Neural progenitor cell (in vitro differentiated cells): ENCODE measurements around the gene KCNQ1. TPM values are rescaled to one million over a fixed set of nuclear protein-coding genes. Genes with fewer than 3 reads are reported as not detected.

Source experiments
- DNase-seq: peaks from one replicate; pipeline ENCODE4 v3.0.0-alpha.2; 2016; ENCODE audit warnings: low spot score
- H2AFZ ChIP-seq: fragments of 200-600 bp; sonication (generic); replicated peaks from 2 replicates; pipeline ENCODE4 v1.6.1; 2016; ENCODE audit warnings: antibody characterized with exemption
- H3F3A ChIP-seq: fragments of 200-600 bp; sonication (generic); 2 replicates; pipeline ENCODE4 v1.6.1; 2016; ENCODE audit warnings: antibody characterized with exemption, low read depth
- H3K27ac ChIP-seq: fragments of 200-600 bp; sonication (generic); 2 replicates; pipeline ENCODE4 v1.5.1; 2016; ENCODE audit warnings: mild to moderate bottlenecking
- H3K27me3 ChIP-seq: fragments of 200-600 bp; sonication (generic); 2 replicates; pipeline ENCODE4 v1.6.1; 2016; ENCODE audit warnings: mild to moderate bottlenecking, moderate library complexity
- H3K36me3 ChIP-seq: fragments of 200-600 bp; sonication (generic); 2 replicates; pipeline ENCODE4 v1.5.1; 2016
- H3K4me1 ChIP-seq: fragments of 200-600 bp; sonication (generic); 2 replicates; pipeline ENCODE4 v1.6.1; 2016; ENCODE audit warnings: mixed run types
- H3K4me2 ChIP-seq: fragments of 200-600 bp; sonication (generic); 2 replicates; pipeline ENCODE4 v1.6.1; 2016
- H3K4me3 ChIP-seq: fragments of 200-600 bp; sonication (generic); 2 replicates; pipeline ENCODE4 v1.5.1; 2016
- H3K79me2 ChIP-seq: fragments of 200-600 bp; sonication (generic); 2 replicates; pipeline ENCODE4 v1.6.1; 2016; ENCODE audit warnings: low read depth
- H3K9ac ChIP-seq: fragments of 200-600 bp; sonication (generic); 2 replicates; pipeline ENCODE4 v1.6.1; 2016
- H3K9me3 ChIP-seq: fragments of 200-600 bp; sonication (generic); 2 replicates; pipeline ENCODE4 v1.5.1; 2016; ENCODE audit warnings: low read depth
- H4K20me1 ChIP-seq: fragments of 200-600 bp; sonication (generic); 2 replicates; pipeline ENCODE4 v1.6.1; 2016; ENCODE audit warnings: low read depth
- H3K27ac Mint-ChIP-seq: 3 replicates; pipeline ENCODE4 v1.8.0; 2021; ENCODE audit warnings: mixed read lengths
- H3K27me3 Mint-ChIP-seq: 2 replicates; pipeline ENCODE4 v1.8.0; 2022; ENCODE audit warnings: low read depth, mild to moderate bottlenecking, inconsistent platforms, moderate library complexity, mixed read lengths; ENCODE audit not compliant: insufficient read depth
- H3K36me3 Mint-ChIP-seq: 3 replicates; pipeline ENCODE4 v1.8.0; 2021; ENCODE audit warnings: mixed read lengths
- H3K4me1 Mint-ChIP-seq: 3 replicates; pipeline ENCODE4 v1.8.0; 2021; ENCODE audit warnings: mixed read lengths
- H3K4me3 Mint-ChIP-seq: 3 replicates; pipeline ENCODE4 v1.8.0; 2021; ENCODE audit warnings: mild to moderate bottlenecking, moderate library complexity, mixed read lengths
- H3K9me3 Mint-ChIP-seq: 3 replicates; pipeline ENCODE4 v1.8.0; 2020; ENCODE audit warnings: mixed read lengths
- EZH2 ChIP-seq: fragments of 200-600 bp; sonication (generic); IDR thresholded peaks from 2 replicates; pipeline ENCODE4 v1.6.1; 2017; ENCODE audit warnings: antibody characterized with exemption, mild to moderate bottlenecking, moderate library complexity
- EZH2phosphoT487 ChIP-seq: fragments of 200-600 bp; sonication (generic); IDR thresholded peaks from 2 replicates; pipeline ENCODE4 v1.6.1; 2017; ENCODE audit warnings: antibody characterized with exemption
- total RNA-seq: library from RNA; depleted of rRNA; stranded (reverse); fragments of >200 nt; gene quantifications from 2 replicates; pipeline ENCODE4 v1.2.3, GENCODE V29; 2015; ENCODE audit warnings: low replicate concordance
- TF ChIP-seq, protein P1 (sequence below): fragments of 200-600 bp; sonication (generic); IDR thresholded peaks from 2 replicates; pipeline ENCODE4 v1.5.1; 2017; ENCODE audit warnings: antibody characterized with exemption, mild to moderate bottlenecking

KCNQ1 gene
- total RNA-seq, 1 donor from 2014 or later = 0.11 TPM

DNA sequence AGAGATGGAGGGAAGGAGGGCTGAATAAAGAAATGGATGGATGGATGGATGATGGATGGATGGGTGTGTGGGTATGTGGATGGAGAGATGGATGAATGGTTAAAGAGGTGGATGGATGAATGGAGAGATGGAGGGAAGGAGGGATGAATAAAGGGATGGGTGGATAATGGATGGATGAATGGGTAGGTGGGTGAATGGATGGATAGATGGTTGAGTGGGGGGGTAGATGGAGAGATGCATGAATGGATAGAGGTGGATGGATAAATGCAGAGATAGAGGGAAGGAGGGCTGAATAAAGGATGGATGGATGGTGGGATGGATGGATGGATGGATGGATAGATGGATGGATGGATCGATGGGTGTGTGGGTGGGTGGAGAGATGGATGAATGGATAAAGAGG, 369.2 kb downstream of the KCNQ1 start:
- Mint-ChIP-seq H3K27me3 (peaks cover 21% of the 10 kb centered on the region), H3K4me1 (peaks cover 13% of the 10 kb centered on the region), H3K27ac (no peak overlapping the region), H3K36me3 (peaks cover 2% of the 10 kb centered on the region), H3K4me3 (no peak overlapping the region), H3K9me3 (peaks cover 30% of the 10 kb centered on the region)
- no peak for TF ChIP-seq EZH2
- TF ChIP-seq, protein P1, sequence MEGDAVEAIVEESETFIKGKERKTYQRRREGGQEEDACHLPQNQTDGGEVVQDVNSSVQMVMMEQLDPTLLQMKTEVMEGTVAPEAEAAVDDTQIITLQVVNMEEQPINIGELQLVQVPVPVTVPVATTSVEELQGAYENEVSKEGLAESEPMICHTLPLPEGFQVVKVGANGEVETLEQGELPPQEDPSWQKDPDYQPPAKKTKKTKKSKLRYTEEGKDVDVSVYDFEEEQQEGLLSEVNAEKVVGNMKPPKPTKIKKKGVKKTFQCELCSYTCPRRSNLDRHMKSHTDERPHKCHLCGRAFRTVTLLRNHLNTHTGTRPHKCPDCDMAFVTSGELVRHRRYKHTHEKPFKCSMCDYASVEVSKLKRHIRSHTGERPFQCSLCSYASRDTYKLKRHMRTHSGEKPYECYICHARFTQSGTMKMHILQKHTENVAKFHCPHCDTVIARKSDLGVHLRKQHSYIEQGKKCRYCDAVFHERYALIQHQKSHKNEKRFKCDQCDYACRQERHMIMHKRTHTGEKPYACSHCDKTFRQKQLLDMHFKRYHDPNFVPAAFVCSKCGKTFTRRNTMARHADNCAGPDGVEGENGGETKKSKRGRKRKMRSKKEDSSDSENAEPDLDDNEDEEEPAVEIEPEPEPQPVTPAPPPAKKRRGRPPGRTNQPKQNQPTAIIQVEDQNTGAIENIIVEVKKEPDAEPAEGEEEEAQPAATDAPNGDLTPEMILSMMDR = no peak
- TF ChIP-seq EZH2phosphoT487 = no peak
- no peaks in the 10 kb centered on the region for H4K20me1 ChIP-seq
- H3K27me3 ChIP-seq = peaks cover 19% of the 10 kb centered on the region
- H3K4me3 ChIP-seq = no peak overlapping the region
- H2AFZ ChIP-seq = no peak overlapping the region
- no peak overlapping the region for H3K9ac ChIP-seq
- H3K27ac ChIP-seq = no peak overlapping the region
- H3K4me1 ChIP-seq = no peaks in the 10 kb centered on the region
- no peak for DNase-seq
- H3K4me2 ChIP-seq = no peak overlapping the region
- H3K36me3 ChIP-seq = no peaks in the 10 kb centered on the region
- H3F3A ChIP-seq = no peaks in the 10 kb centered on the region
- no peaks in the 10 kb centered on the region for H3K79me2 ChIP-seq
- no peaks in the 10 kb centered on the region for H3K9me3 ChIP-seq

DNA sequence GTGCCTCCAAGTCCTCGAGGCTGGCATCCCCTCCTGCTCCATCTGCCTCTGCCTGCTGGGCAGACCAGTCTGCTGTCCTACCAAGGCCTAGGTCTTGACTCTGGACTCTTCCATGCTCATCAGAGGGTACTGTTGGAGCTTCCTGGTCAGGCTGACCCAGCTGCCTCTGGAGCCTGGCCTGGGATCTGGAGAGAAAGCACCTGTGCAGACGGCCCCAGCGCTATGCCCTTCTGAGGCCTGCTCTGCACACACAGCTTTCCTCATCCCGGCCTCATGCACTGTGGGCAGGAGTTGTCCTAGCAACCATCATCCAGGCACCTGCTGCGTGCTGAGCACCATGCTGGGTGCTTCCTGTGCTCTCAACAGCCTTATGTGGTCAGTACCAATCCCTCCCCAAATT, 369.9 kb downstream of the KCNQ1 start:
- Histone ChIP-seq H3K27me3 (peaks cover 11% of the 10 kb centered on the region), H4K20me1 (no peaks in the 10 kb centered on the region), H3K36me3 (no peaks in the 10 kb centered on the region), H3K4me1 (no peaks in the 10 kb centered on the region), H3K4me2 (no peak overlapping the region), H3K9me3 (no peaks in the 10 kb centered on the region), H3F3A (no peaks in the 10 kb centered on the region), H3K4me3 (no peak overlapping the region), H2AFZ (no peak overlapping the region), H3K27ac (no peak overlapping the region), H3K9ac (no peak overlapping the region), H3K79me2 (no peaks in the 10 kb centered on the region)
- no peak overlapping the region for H3K4me3 Mint-ChIP-seq
- TF ChIP-seq, protein P1 = no peak
- TF ChIP-seq EZH2 = no peak
- TF ChIP-seq EZH2phosphoT487 = no peak
- peaks cover 2% of the 10 kb centered on the region for H3K36me3 Mint-ChIP-seq
- no peak for DNase-seq
- H3K4me1 Mint-ChIP-seq = peaks cover 13% of the 10 kb centered on the region
- H3K9me3 Mint-ChIP-seq = peaks cover 31% of the 10 kb centered on the region
- no peak overlapping the region for H3K27ac Mint-ChIP-seq
- peaks cover 18% of the 10 kb centered on the region for H3K27me3 Mint-ChIP-seq

DNA sequence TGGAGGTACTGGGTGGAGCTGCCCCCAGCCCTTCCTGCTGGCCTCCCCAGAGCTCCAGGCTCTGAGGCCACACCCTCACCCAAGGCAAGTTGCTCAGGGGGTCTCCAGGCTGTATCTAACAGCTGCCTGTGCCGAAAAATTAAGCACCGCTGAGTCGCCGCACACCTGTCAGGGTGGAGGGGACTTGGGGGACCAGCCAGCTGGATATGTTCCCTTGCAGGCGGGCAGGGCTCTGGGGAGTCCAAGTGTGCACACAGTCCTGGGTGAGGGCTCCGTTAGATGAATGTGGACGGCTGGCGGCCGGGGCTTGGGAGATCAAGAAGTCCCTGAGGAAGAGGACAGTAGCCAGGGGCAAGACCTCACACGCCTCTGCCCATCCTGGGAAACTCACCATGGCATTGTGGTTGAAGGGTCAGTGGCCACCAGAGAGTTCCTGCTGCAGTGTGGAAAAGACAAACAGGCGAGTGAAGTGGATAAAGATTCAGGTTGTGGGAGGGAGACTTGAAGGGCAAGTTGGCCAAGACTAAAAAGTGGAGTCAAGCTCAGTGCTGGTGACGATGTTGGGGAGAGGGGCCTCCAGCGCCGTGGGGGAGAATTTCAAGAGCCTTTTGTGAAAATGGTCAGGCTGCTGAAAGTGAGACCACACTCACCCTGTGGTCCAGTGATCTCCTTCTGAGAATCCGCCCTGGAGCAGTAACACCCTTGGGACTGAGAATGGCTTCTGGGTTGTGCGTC, 371.1 kb downstream of the KCNQ1 start:
- H3K4me1 Mint-ChIP-seq = peaks cover 13% of the 10 kb centered on the region
- Histone ChIP-seq H3K4me3 (no peak overlapping the region), H3K4me2 (no peak overlapping the region), H3K27ac (no peak overlapping the region), H3K4me1 (no peaks in the 10 kb centered on the region), H3K79me2 (no peaks in the 10 kb centered on the region), H3K9me3 (no peaks in the 10 kb centered on the region), H3K36me3 (no peaks in the 10 kb centered on the region), H2AFZ (no peak overlapping the region), H3K27me3 (no peaks in the 10 kb centered on the region), H3K9ac (no peak overlapping the region), H3F3A (no peaks in the 10 kb centered on the region), H4K20me1 (no peaks in the 10 kb centered on the region)
- peaks cover 32% of the 10 kb centered on the region for H3K9me3 Mint-ChIP-seq
- peaks cover 2% of the 10 kb centered on the region for H3K36me3 Mint-ChIP-seq
- no peak overlapping the region for H3K4me3 Mint-ChIP-seq
- TF ChIP-seq, protein P1 = no peak
- TF ChIP-seq EZH2 (no peak), EZH2phosphoT487 (no peak)
- H3K27ac Mint-ChIP-seq = no peak overlapping the region
- H3K27me3 Mint-ChIP-seq = peaks cover 21% of the 10 kb centered on the region
- DNase-seq = no peak
